ENCODE measurements around the gene BMPR1B. TPM values are rescaled to one million over a fixed set of nuclear protein-coding genes. Genes with fewer than 3 reads are reported as not detected.

BMPR1B gene
- total and polyA plus RNA-seq, 7 donors: 0.07 to 2.2 (median 1.8) TPM; not detected in 2

- Histone ChIP-seq H3K4me1 (no peaks in the 10 kb centered on the region), H3K9me3 (peaks cover 0 to 7% (median 4%) of the 10 kb centered on the region in 4 donors), H3K27ac (no peak overlapping the region), H3K4me3 (no peak overlapping the region), H3K27me3 (no peaks in the 10 kb centered on the region), H3K36me3 (no peaks in the 10 kb centered on the region)
- intact Hi-C loops (cut with DNase I): no loop called here
- DNase-seq: no peak
- WGBS, 2 donors: 90 to 92% methylated on average over 2 of the region's 2 CpGs
- TF ChIP-seq EP300 (IDR thresholded peaks at IDR 0.05): no peak
- no peak for TF ChIP-seq POLR2A (IDR thresholded peaks at IDR 0.05)
- no peak for TF ChIP-seq POLR2AphosphoS5 (IDR thresholded peaks at IDR 0.05)
- TF ChIP-seq CTCF (IDR thresholded peaks at IDR 0.05): no peak
These were observed 159.4 kb downstream of the BMPR1B start for GRCh38 chr4:94917146-94917545.

- Histone ChIP-seq H3K36me3 (no peaks in the 10 kb centered on the region), H3K4me1 (no peaks in the 10 kb centered on the region), H3K27ac (no peak overlapping the region), H3K4me3 (no peak overlapping the region), H3K9me3 (peaks cover 0 to 7% (median 4%) of the 10 kb centered on the region in 4 donors), H3K27me3 (no peaks in the 10 kb centered on the region)
- intact Hi-C loops (cut with DNase I): no loop called here
- no peak for TF ChIP-seq POLR2A (IDR thresholded peaks at IDR 0.05)
- TF ChIP-seq EP300 (IDR thresholded peaks at IDR 0.05): no peak
- TF ChIP-seq POLR2AphosphoS5 (IDR thresholded peaks at IDR 0.05): no peak
- no peak for TF ChIP-seq CTCF (IDR thresholded peaks at IDR 0.05)
- DNase-seq: no peak
- WGBS, 2 donors: 89 to 93% methylated on average over 1 of the region's 1 CpG
These were observed 160.8 kb downstream of the BMPR1B start for GRCh38 chr4:94918543-94918942.

GRCh38 chr4:94920369-94920768 lies 162.6 kb downstream of the BMPR1B start:
- no peak overlapping the region for H3K27ac ChIP-seq
- H3K27me3 ChIP-seq: no peaks in the 10 kb centered on the region
- no peak overlapping the region for H3K4me3 ChIP-seq

GRCh38 chr4:94924566-94924965 lies 166.8 kb downstream of the BMPR1B start:
- Histone ChIP-seq H3K27ac (no peak overlapping the region), H3K36me3 (no peaks in the 10 kb centered on the region), H3K4me3 (no peak overlapping the region), H3K4me1 (no peaks in the 10 kb centered on the region), H3K27me3 (no peaks in the 10 kb centered on the region), H3K9me3 (no peaks in the 10 kb centered on the region)
- no peak for DNase-seq
- no peak for TF ChIP-seq POLR2A (IDR thresholded peaks at IDR 0.05)
- no peak for TF ChIP-seq CTCF (IDR thresholded peaks at IDR 0.05)
- no peak for TF ChIP-seq POLR2AphosphoS5 (IDR thresholded peaks at IDR 0.05)
- TF ChIP-seq EP300 (IDR thresholded peaks at IDR 0.05): no peak
- WGBS, 2 donors: 70 to 90% methylated on average over 2 of the region's 2 CpGs
- intact Hi-C loops (cut with DNase I): no loop called here

More at GRCh38 chr4:94920369-94920768, 162.6 kb downstream of the BMPR1B start:
- peaks cover 0 to 7% (median 4%) of the 10 kb centered on the region in 4 donors for H3K9me3 ChIP-seq
- intact Hi-C loops (cut with DNase I): no loop called here
- DNase-seq: no peak
- H3K4me1 ChIP-seq: no peaks in the 10 kb centered on the region
- WGBS, 2 donors: 79 to 81% methylated on average over 4 of the region's 4 CpGs
- no peaks in the 10 kb centered on the region for H3K36me3 ChIP-seq
- no peak for TF ChIP-seq CTCF (IDR thresholded peaks at IDR 0.05)
- no peak for TF ChIP-seq POLR2AphosphoS5 (IDR thresholded peaks at IDR 0.05)

GRCh38 chr4:94925764-94926347 lies 168.1 kb downstream of the BMPR1B start:
- Histone ChIP-seq H3K27me3 (no peaks in the 10 kb centered on the region), H3K4me3 (no peak overlapping the region)

More at GRCh38 chr4:94925764-94926347, 168.1 kb downstream of the BMPR1B start:
- Histone ChIP-seq H3K4me1 (peaks cover 0 to 13% (median 0%) of the 10 kb centered on the region in 4 donors), H3K9me3 (no peaks in the 10 kb centered on the region), H3K36me3 (no peaks in the 10 kb centered on the region), H3K27ac (no peak overlapping the region)
- intact Hi-C loops (cut with DNase I): no loop called here
- no peak for TF ChIP-seq POLR2AphosphoS5 (IDR thresholded peaks at IDR 0.05)
- TF ChIP-seq CTCF (IDR thresholded peaks at IDR 0.05): no peak
- TF ChIP-seq EP300 (IDR thresholded peaks at IDR 0.05): no peak
- TF ChIP-seq POLR2A (IDR thresholded peaks at IDR 0.05): no peak
- no peak for DNase-seq
- WGBS, 2 donors: 86 to 87% methylated on average over 5 of the region's 5 CpGs
